ENCODE measurements around the gene FIGN. TPM values are rescaled to one million over a fixed set of nuclear protein-coding genes. Genes with fewer than 3 reads are reported as not detected.

FIGN gene
- total and polyA plus RNA-seq, 7 donors = 0.08 to 3.0 (median 1.2) TPM

DNA sequence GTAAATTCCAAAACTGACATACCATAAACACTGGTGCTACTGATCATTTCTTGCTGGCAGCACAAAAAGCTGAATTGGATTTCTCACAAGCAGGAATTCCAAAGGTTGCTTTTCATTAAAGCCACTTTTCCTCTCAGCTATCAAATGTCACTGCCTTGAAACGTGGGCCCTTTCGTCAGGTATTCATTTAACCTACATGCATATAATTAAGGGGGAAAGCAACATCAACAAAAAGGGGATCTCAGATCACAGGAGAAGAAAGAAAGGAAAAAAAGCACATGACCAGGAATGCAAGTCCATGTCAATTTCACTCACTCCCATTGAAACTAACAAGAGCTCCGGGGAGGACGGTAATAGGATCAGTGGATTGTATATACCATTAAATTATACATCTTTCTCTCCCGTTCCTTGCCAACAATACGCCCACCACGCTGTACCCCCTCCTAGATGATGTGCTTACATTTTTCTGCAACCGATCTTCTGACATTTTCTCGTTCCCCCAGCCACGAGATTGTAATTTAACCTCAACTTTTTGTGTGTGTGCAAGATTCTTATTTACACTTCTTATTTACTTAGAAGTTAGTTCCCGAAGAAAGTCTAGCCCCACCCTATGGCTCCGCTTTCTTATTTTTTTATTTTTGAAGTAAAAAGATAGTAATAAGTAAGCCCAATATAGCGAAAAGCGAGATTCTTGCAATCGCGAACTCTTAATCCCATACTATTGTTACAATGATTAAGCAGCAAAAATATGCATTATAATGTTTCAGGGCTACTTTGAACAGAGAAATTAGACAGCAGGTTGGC lies 725 bp downstream of the FIGN start:
- Histone ChIP-seq H3K27me3 (ENCODE audit: insufficient read depth in 3 of 3, low read length in 2 of 3) (no peaks in the 10 kb centered on the region), H3K36me3 (ENCODE audit: insufficient read depth in 1 of 2, low read depth in 1 of 2) (no peaks in the 10 kb centered on the region), H3K9me3 (no peaks in the 10 kb centered on the region), H3K4me1 (peaks cover 3% of the 10 kb centered on the region), H3K27ac (peak overlapping the region; percentile 96), H3K4me3 (peak overlapping the region; percentile 82)
- no peak for ATAC-seq
- intact Hi-C loops (cut with DNase I) = loop anchor here in 1 of 2 donors (5.0 kb wide), 1 partner anchor 388 kb away; no protein-coding TSS in a partner anchor
- no peak for DNase-seq
- WGBS, 3 donors = 5 to 18% (median 6%) methylated on average over 16 of the region's 16 CpGs
- TF ChIP-seq, protein P1, sequence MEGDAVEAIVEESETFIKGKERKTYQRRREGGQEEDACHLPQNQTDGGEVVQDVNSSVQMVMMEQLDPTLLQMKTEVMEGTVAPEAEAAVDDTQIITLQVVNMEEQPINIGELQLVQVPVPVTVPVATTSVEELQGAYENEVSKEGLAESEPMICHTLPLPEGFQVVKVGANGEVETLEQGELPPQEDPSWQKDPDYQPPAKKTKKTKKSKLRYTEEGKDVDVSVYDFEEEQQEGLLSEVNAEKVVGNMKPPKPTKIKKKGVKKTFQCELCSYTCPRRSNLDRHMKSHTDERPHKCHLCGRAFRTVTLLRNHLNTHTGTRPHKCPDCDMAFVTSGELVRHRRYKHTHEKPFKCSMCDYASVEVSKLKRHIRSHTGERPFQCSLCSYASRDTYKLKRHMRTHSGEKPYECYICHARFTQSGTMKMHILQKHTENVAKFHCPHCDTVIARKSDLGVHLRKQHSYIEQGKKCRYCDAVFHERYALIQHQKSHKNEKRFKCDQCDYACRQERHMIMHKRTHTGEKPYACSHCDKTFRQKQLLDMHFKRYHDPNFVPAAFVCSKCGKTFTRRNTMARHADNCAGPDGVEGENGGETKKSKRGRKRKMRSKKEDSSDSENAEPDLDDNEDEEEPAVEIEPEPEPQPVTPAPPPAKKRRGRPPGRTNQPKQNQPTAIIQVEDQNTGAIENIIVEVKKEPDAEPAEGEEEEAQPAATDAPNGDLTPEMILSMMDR (IDR thresholded peaks at IDR 0.05) = no peak

DNA sequence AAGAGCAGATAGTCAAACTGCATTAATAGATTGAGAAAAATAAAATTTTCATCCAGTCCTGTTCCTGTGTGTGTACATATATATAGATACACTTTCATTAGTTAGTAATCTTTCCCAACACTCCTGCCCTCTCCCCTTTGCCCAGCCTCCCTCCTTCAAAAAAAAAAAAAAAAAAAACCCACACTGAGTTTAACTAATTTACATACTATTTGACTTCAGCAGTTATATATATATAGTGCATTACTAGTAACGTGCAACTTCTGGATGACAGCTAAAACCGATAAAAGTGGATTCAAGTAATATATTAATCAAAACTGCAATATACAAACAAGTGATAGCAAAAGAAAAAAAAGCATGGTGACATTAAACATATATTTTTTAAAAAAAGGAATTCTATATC lies 1.4 kb downstream of the FIGN start:
- Histone ChIP-seq H3K4me1 (peaks cover 3% of the 10 kb centered on the region), H3K36me3 (ENCODE audit: insufficient read depth in 1 of 2, low read depth in 1 of 2) (no peaks in the 10 kb centered on the region), H3K9me3 (no peaks in the 10 kb centered on the region), H3K27me3 (ENCODE audit: insufficient read depth in 3 of 3, low read length in 2 of 3) (no peaks in the 10 kb centered on the region), H3K27ac (peak overlapping the region; percentile 96), H3K4me3 (peak overlapping the region; percentile 82)
- WGBS, 3 donors = 46 to 76% (median 57%) methylated on average over 2 of the region's 2 CpGs
- DNase-seq (no peak), ATAC-seq (no peak)
- TF ChIP-seq, protein P1 (IDR thresholded peaks at IDR 0.05) = no peak
- intact Hi-C loops (cut with DNase I) = no loop called here

DNA sequence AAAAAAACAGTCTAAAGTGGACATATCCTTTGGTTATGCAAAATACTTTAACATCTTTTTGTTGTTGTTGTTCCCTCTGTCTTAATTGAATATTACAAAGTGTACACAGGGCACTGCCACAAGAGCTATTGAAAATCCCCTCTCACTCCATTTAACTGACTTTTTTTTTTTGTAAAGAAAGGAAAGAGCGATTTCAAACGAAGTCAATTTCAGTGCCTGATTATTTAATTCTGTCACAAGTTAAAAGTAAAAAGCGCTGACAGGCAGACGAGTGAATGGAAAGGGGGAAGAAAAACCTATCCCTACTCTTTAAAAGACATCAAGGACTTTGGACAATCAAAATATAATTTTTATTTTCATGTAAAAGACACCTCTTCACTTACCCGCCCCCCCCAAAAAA lies 1.9 kb downstream of the FIGN start:
- no peaks in the 10 kb centered on the region for H3K36me3 ChIP-seq (ENCODE audit: insufficient read depth in 1 of 2, low read depth in 1 of 2)
- peak overlapping the region; percentile 82 for H3K4me3 ChIP-seq
- ATAC-seq (no peak), DNase-seq (no peak)
- H3K4me1 ChIP-seq = peaks cover 3% of the 10 kb centered on the region
- no peaks in the 10 kb centered on the region for H3K9me3 ChIP-seq
- H3K27me3 ChIP-seq (ENCODE audit: insufficient read depth in 3 of 3, low read length in 2 of 3) = no peaks in the 10 kb centered on the region
- WGBS, 3 donors = 50 to 79% (median 52%) methylated on average over 5 of the region's 5 CpGs
- H3K27ac ChIP-seq = peak overlapping the region; percentile 96
- intact Hi-C loops (cut with DNase I) = no loop called here
- TF ChIP-seq, protein P1 (IDR thresholded peaks at IDR 0.05) = no peak

DNA sequence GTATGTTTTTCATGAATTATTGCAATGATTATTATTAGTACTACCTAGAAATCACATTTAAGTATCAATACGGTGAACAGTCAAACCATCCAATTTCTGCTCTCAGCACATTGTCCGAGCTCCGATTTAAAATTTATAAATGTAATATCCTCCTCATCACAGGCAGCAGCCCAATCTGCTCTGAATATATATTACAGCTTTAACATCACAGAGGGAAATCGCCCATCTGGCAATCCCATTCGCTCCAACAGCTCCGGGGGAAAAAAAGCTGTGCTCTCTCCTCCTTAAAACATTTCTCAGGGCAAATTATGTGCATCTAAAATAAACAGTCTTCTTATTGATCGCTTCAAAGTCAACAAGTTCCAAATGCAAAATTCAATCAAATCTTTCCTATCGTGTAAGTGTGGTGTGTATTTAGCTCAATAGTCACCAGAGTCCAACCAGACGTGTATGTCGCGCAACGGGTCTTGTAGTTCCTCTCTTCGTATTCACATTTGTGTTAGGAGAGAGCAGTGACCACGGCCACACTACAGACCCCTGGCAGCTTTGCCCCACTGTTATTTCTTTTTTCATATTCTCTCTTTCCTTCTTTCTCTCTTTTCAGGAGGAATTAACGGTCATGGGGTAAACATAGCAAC lies 2.4 kb downstream of the FIGN start:
- ATAC-seq = peak in 1 of 4 donors; percentile 51
- Histone ChIP-seq H3K4me1 (peaks cover 3% of the 10 kb centered on the region), H3K9me3 (no peaks in the 10 kb centered on the region), H3K27me3 (ENCODE audit: insufficient read depth in 3 of 3, low read length in 2 of 3) (no peaks in the 10 kb centered on the region), H3K4me3 (peak overlapping the region; percentile 82), H3K27ac (peak overlapping the region; percentile 96), H3K36me3 (ENCODE audit: insufficient read depth in 1 of 2, low read depth in 1 of 2) (no peaks in the 10 kb centered on the region)
- WGBS, 3 donors = 30 to 70% (median 36%) methylated on average over 15 of the region's 15 CpGs
- TF ChIP-seq, protein P1 (IDR thresholded peaks at IDR 0.05) = no peak
- DNase-seq = no peak
- intact Hi-C loops (cut with DNase I) = no loop called here

All from psoas muscle (tissue), 8 donors.